Mammary microvascular endothelial cell (primary cell): ENCODE measurements around the gene LKAAEAR1. TPM values are rescaled to one million over a fixed set of nuclear protein-coding genes. Genes with fewer than 3 reads are reported as not detected.

Experiments used
- total RNA-seq: library from RNA; depleted of rRNA; stranded (reverse); fragments of >200 nt; gene quantifications from 2 replicates; pipeline ENCODE4 v1.2.3, GENCODE V29; 2015

Gene LKAAEAR1, protein sequence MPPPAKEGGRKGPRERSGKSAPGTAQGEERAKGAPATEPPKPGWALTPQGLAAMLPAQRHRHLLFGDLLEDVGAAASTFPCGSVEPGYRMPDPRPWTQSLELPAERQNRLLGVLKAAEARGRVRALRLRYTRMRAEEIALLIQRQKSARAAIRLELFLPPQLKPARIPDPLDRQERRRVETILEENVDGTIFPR
- total RNA-seq: not detected in 2 replicates

DNA sequence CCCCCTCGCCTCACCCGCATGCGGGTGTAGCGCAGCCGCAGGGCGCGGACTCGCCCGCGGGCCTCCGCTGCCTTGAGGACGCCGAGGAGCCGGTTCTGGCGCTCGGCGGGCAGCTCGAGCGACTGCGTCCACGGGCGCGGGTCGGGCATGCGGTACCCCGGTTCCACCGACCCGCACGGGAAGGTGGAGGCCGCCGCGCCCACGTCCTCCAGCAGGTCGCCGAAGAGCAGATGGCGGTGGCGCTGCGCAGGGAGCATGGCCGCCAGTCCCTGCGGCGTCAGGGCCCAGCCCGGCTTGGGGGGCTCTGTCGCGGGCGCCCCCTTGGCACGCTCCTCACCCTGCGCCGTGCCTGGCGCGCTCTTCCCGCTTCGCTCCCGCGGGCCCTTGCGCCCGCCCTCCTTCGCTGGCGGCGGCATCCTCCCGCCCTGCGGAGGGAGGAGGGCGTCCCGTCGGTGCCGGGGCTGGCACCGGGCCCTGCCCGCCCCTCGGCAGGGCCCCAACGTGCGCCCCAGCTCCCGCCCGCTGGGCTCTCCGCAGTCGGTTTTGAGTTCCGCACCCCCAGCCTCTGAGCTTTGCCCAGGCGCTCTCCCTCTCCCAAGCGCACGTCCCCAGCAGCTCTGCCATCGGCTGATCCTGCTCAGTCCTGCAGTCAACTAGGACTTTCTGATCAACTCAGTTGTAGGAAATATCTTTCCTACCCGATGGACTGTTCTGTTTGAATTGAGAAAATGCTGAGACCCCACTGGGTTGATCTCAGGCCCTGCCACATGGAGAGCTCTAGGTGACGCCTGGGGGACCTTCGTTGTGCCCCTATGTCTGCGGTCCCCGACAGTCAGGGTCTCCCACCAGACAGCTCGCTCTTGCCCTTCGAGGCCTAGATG, at the start of gene LKAAEAR1:
TSS of gene LKAAEAR1 (minus strand) at position 595 of the 881 bp plus-strand sequence. CDS start at position 416, 179 bp downstream.

GRCh38 chr20:64106981-64107735, 23.0 kb upstream of the LKAAEAR1 start, which contains the start of gene NPBWR2:
TSS of gene NPBWR2 (minus strand) at chr20:64107565. CDS start at chr20:64106831, 734 bp downstream.

GRCh38 chr20:64080013-64080812, 4.0 kb downstream of the LKAAEAR1 start, which contains the start of gene OPRL1:
TSS of gene OPRL1 (plus strand) at chr20:64080082. CDS start at chr20:64092721, 12,639 bp downstream.

DNA sequence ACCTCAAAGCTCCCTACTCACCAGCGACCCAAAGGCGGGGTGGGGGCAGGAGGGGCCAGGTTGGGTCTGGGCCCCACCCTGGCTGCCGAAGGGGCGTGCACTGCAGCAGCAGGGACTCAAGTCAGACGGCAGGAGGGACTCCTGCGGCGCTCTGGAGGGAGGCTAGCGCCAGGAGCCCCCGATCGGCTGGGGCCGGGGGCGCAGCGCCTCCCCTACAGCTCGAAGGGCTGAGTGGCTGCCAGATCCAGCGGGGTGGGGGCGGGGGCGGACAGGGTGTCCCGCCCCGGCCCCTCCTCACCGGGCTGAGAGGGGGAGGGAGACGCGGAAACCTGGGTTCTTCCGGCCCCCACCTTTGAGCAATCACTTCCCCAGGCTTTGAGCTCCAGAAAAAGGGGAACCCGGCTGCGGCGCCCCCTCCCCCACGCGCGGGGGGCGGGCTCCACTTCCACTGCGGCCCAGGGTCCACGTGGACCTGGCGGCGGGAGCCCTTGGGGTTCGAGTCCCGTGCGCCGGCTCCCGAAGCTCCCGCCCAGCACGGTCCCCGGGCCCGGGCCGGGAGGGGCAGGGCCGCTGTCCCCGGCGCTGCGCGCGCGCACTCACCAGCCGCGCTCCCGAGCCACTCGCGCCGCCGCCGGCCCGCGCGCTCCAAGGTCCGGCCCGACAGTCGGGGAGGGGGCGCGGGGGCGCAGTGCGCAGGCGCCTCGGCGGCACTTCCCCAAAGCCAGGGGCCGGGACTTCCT, 4.8 kb downstream of the LKAAEAR1 start, which contains the start of gene RGS19:
TSS of gene RGS19 (minus strand) at position 246 of the 740 bp plus-strand sequence. CDS start 2,632 bp downstream, outside the sequence.

GRCh38 chr20:64062596-64063388, 21.4 kb downstream of the LKAAEAR1 start, which contains the start of gene TCEA2:
TSS of gene TCEA2 (plus strand) at chr20:64063198. CDS start at chr20:64063313, 115 bp downstream.

GRCh38 chr20:64049060-64049877, 34.9 kb downstream of the LKAAEAR1 start, which contains the start of gene SOX18:
TSS of gene SOX18 (minus strand) at chr20:64049639. CDS start at chr20:64049516, 123 bp downstream.

GRCh38 chr20:64035933-64036345, 48.3 kb downstream of the LKAAEAR1 start, which contains the start of gene C20orf204:
TSS of gene C20orf204 (plus strand) at chr20:64036182. CDS start at chr20:64036324, 142 bp downstream.

Other genes starting within 250 kb of the LKAAEAR1 start
- gene ABHD16B, start 222.9 kb downstream of the LKAAEAR1 start, total RNA-seq: not detected in 2 replicates
- gene TPD52L2, start 219.1 kb downstream of the LKAAEAR1 start, total RNA-seq: 153 and 179 TPM in 2 replicates
- 67.8 and 71.2 TPM in 2 replicates for gene DNAJC5, start 189.3 kb downstream of the LKAAEAR1 start, total RNA-seq
- 27.4 and 33.7 TPM in 2 replicates for gene UCKL1, start 128.0 kb downstream of the LKAAEAR1 start, total RNA-seq
- 10.7 and 13.0 TPM in 2 replicates for gene ZNF512B, start 114.5 kb downstream of the LKAAEAR1 start, total RNA-seq
- gene SAMD10, start 104.8 kb downstream of the LKAAEAR1 start, total RNA-seq: 0.94 and 1.00 TPM in 2 replicates
- 48.7 and 56.6 TPM in 2 replicates for gene PRPF6, start 103.3 kb downstream of the LKAAEAR1 start, total RNA-seq
- gene C20orf204, start 48.2 kb downstream of the LKAAEAR1 start, total RNA-seq: 0.44 and 0.73 TPM in 2 replicates
- 19.4 and 25.2 TPM in 2 replicates for gene SOX18, start 34.8 kb downstream of the LKAAEAR1 start, total RNA-seq
- gene TCEA2, start 21.2 kb downstream of the LKAAEAR1 start, total RNA-seq: 11.1 and 18.7 TPM in 2 replicates
- gene RGS19, start 4.9 kb downstream of the LKAAEAR1 start, total RNA-seq: 20.3 and 29.3 TPM in 2 replicates
- 0.54 and 0.67 TPM in 2 replicates for gene OPRL1, start 4.3 kb downstream of the LKAAEAR1 start, total RNA-seq
- not detected in 2 replicates for gene NPBWR2, start 23.2 kb upstream of the LKAAEAR1 start, total RNA-seq
- not detected in 2 replicates for gene MYT1, start 80.1 kb upstream of the LKAAEAR1 start, total RNA-seq
- gene PCMTD2, start 171.3 kb upstream of the LKAAEAR1 start, total RNA-seq: 24.9 and 42.6 TPM in 2 replicates